Activated CD8-positive, alpha-beta memory T cell treated with anti-CD3 and anti-CD28 coated beads, Interleukin-2, amount 10 ng/mL, durations not matched to agents 7 days and 5 days (primary cell): Measurements from ENCODE around the gene TANC2. TPM values are rescaled to one million over a fixed set of nuclear protein-coding genes. Genes with fewer than 3 reads are reported as not detected.
A peak's percentile ranks its signal among the peaks of the same experiment; 100 is the strongest.
"Not testable (repeated sequence)": the region's sequence is repeated elsewhere in the genome, so short reads cannot be mapped to it uniquely, and the experiment has no call there.

Source experiments
- ATAC-seq: fragments of 150-1000 bp; cut with Tn5 transposase; one replicate; pipeline ENCODE4 v1.10.0; 2021; ENCODE audit warnings: moderate library complexity
- CTCF ChIA-PET: fragments of 350-600 bp; sonication (Branson Sonifier 250); formaldehyde crosslinking; loops from one replicate; lab custom pipeline; 2021; ENCODE audit warnings: antibody characterized with exemption; lab: Charles Lee
- DNase-seq: peaks from one replicate; pipeline ENCODE4 v3.0.0-alpha.2; 2020
- H3K27ac Mint-ChIP-seq: one replicate; pipeline ENCODE4 v1.8.0; 2021; ENCODE audit warnings: mild to moderate bottlenecking, mixed read lengths
- H3K27me3 Mint-ChIP-seq: one replicate; pipeline ENCODE4 v1.8.0; 2021; ENCODE audit warnings: mixed read lengths
- H3K36me3 Mint-ChIP-seq: one replicate; pipeline ENCODE4 v1.8.0; 2021; ENCODE audit warnings: mild to moderate bottlenecking, mixed read lengths
- H3K4me1 Mint-ChIP-seq: one replicate; pipeline ENCODE4 v1.8.0; 2021; ENCODE audit warnings: mixed read lengths
- H3K4me3 Mint-ChIP-seq: one replicate; pipeline ENCODE4 v1.8.0; 2021; ENCODE audit warnings: mild to moderate bottlenecking, moderate library complexity, mixed read lengths
- H3K9me3 Mint-ChIP-seq: one replicate; pipeline ENCODE4 v1.8.0; 2022; ENCODE audit warnings: low read depth, mixed read lengths
- total RNA-seq, 2 experiments: library from RNA; stranded (reverse); gene quantifications; one replicate each; pipeline ENCODE4 v1.2.3, GENCODE V29; 2021

The TANC2 gene
- total RNA-seq, 2 experiments from 2014 or later = 8.7 to 26.2 TPM

DNA sequence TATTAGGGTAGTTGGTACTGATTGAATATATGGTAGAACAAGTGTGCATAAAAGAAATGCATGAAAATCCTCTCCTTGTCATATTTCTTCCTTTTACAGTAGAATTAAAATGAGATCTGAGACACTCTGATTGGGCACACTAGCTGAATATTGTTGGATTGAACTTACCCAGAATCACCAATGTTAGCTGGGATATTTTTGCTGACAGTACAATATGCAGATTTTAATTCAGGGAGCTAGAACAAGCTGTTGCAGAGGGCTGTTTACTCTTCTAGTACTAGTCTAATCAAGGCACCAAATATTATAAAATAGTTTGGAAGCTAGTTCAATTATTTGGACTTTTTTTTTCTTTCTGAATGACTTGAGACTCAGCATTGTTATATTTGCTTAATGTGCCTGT lies 4.6 kb downstream of the TANC2 start:
- H3K4me1 Mint-ChIP-seq = peaks cover 19% of the 10 kb centered on the region
- no peak for ATAC-seq
- peaks cover 2% of the 10 kb centered on the region for H3K36me3 Mint-ChIP-seq
- DNase-seq = no peak
- H3K9me3 Mint-ChIP-seq = no peaks in the 10 kb centered on the region
- H3K27me3 Mint-ChIP-seq = peaks cover 16% of the 10 kb centered on the region
- CTCF ChIA-PET = interaction anchor here (1.3 kb wide), 1 partner anchor 246 kb away, joined by 3 read pairs; no protein-coding TSS in a partner anchor
- H3K27ac Mint-ChIP-seq = no peak overlapping the region
- H3K4me3 Mint-ChIP-seq = no peak overlapping the region

DNA sequence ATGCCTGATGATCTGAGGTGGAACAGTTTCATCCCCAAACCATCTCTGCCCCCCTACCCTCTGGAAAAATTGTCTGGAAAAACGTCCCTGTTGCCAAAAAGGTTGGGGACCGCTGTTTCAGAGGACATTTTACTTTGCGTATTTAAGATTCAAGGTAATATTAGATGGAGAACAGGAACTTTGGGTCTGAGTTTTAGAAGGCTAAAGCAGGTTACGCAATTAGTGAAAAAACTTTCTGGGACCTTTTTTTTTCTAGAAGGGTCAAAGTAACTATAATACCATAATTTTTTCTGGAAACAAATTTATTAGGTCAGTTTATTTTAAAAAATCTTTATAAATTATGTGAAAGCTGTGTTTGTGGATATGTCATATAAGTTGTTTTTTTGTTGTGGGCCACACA lies 5.8 kb downstream of the TANC2 start:
- CTCF ChIA-PET = interaction anchor here (1.0 kb wide), 1 partner anchor 507 kb away, joined by 3 read pairs; no protein-coding TSS in a partner anchor
- H3K4me1 Mint-ChIP-seq = peaks cover 15% of the 10 kb centered on the region

DNA sequence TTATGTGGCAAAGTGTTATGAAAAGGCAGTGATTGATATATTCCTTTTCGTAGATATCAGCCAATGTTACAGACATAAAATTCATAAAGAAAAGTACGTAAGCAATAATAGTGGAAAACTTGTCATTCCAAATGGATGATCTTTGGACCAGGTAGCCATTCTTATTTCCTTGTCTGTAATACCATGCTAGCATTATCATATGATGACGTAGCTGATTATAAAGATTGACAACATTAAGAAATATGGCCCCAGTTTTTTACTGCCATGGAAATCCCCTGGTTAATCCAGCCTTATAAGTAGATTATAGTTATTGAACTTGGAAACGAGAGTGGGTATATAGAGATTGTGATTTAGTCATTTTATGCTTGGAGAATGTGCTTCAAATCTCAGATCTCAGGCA lies 8.8 kb downstream of the TANC2 start:
- DNase-seq = no peak
- H3K4me3 Mint-ChIP-seq = no peak overlapping the region
- H3K4me1 Mint-ChIP-seq = no peaks in the 10 kb centered on the region
- H3K9me3 Mint-ChIP-seq = peaks cover 2% of the 10 kb centered on the region
- CTCF ChIA-PET = interaction anchor here (1.0 kb wide), 1 partner anchor 15 kb away, joined by 3 read pairs; no protein-coding TSS in a partner anchor
- no peak overlapping the region for H3K27ac Mint-ChIP-seq
- peaks cover 2% of the 10 kb centered on the region for H3K36me3 Mint-ChIP-seq
- no peak for ATAC-seq
- H3K27me3 Mint-ChIP-seq = no peaks in the 10 kb centered on the region

More for the DNA sequence above, 5.8 kb downstream of the TANC2 start:
- Mint-ChIP-seq H3K27ac (no peak overlapping the region), H3K9me3 (peaks cover 2% of the 10 kb centered on the region), H3K36me3 (peaks cover 2% of the 10 kb centered on the region), H3K27me3 (peaks cover 13% of the 10 kb centered on the region), H3K4me3 (no peak overlapping the region)
- ATAC-seq (no peak), DNase-seq (no peak)

DNA sequence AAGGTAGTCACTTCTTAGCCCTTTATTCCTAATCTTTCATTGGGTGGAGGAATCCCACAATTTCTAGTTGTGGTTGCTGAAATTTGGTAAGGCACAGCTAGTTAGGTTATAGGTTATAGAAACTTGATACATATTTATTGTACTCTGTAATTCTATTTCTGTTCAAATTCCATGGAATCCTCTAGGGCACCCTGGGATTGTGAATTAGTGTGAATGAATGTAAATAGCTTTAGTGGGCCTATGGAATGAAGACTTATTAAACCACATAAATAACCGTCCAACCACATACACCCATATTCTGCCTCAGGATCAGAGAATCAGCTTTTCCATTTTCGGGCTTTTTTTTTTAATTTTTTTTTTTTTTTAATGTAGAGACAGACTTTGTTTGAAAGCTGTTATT lies 9.2 kb downstream of the TANC2 start:
- Mint-ChIP-seq H3K27ac (no peak overlapping the region), H3K4me1 (no peaks in the 10 kb centered on the region), H3K27me3 (no peaks in the 10 kb centered on the region), H3K9me3 (peaks cover 5% of the 10 kb centered on the region), H3K36me3 (peaks cover 2% of the 10 kb centered on the region), H3K4me3 (no peak overlapping the region)
- ATAC-seq (no peak), DNase-seq (no peak)
- CTCF ChIA-PET = interaction anchor here (1.0 kb wide), 1 partner anchor 16 kb away, joined by 3 read pairs; no protein-coding TSS in a partner anchor

DNA sequence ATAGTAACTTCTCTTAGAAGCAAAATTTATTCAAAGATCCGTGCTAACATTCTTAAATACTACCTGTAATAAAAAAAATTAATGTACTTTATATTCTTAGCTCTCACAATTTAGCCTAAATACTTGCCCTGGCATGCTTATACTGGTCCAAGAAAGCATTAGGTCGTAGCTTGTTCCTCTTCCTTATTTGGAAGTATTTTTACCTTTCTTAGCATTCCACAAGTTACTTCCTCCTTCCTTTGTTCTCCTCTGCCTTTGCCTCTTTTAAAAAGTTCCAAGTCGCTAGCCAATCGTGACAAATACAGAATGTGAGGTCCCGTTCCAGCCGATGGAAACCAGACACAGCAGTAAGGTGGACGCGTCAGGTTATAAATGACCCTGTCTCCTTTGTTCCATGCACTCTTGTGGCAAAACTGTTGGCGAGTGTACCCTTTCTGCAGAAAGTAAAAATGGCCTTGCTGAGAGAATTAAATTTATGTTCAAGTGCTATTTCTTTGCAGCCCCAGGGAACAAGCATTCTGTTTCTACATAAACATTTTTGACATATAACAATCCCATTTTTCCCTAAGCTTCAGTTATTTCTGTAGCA lies 10.7 kb downstream of the TANC2 start:
- CTCF ChIA-PET, H3K9me3 Mint-ChIP-seq, DNase-seq, H3K27ac Mint-ChIP-seq, H3K4me3 Mint-ChIP-seq, H3K36me3 Mint-ChIP-seq, ATAC-seq, H3K4me1 Mint-ChIP-seq, H3K27me3 Mint-ChIP-seq: not testable (repeated sequence)

DNA sequence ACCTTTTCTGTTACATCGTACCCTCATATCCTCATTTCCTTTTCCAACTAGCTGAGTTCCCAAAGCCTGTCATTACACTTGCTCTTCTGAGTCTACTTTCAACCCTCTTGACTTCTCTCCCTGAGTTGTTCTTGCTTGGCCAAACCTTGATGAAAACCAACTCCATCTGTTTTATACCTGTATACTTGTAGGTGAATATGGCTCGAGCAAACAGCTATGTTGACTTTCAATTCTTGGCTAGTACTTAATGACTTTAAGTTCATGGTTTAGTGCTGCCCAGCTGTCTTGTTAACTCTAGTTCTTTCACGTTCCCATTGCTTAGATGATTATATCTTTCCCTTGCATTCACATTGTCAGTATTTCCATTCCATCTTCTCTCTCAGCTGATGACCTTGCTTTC lies 14.8 kb downstream of the TANC2 start:
- CTCF ChIA-PET = no interaction called here

DNA sequence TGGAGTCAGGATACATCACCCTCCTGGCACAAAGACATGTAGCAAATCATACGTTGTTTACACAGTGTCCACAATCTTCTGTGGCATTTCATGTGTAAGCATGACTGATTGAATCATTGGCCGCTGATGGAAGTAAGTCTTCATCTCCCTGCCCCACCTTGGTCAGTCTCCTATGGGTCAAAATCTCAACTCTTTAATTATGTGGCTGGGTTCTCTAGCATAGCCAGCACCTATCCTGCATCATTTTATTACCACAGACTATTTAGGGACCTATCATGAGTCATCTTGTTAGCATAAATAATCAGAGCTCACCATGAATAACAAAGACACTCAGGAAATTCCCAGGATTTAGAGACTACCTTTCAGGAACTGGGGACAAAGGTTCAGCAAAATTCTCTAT lies 15.9 kb downstream of the TANC2 start:
- H3K4me1 Mint-ChIP-seq = no peaks in the 10 kb centered on the region
- H3K36me3 Mint-ChIP-seq = peaks cover 14% of the 10 kb centered on the region
- peaks cover 22% of the 10 kb centered on the region for H3K9me3 Mint-ChIP-seq

More for the DNA sequence above, 14.8 kb downstream of the TANC2 start:
- DNase-seq = no peak
- H3K4me1 Mint-ChIP-seq = no peaks in the 10 kb centered on the region
- H3K27me3 Mint-ChIP-seq = no peaks in the 10 kb centered on the region
- no peak overlapping the region for H3K4me3 Mint-ChIP-seq
- no peak overlapping the region for H3K27ac Mint-ChIP-seq
- peaks cover 12% of the 10 kb centered on the region for H3K36me3 Mint-ChIP-seq
- H3K9me3 Mint-ChIP-seq = peaks cover 23% of the 10 kb centered on the region
- no peak for ATAC-seq

DNA sequence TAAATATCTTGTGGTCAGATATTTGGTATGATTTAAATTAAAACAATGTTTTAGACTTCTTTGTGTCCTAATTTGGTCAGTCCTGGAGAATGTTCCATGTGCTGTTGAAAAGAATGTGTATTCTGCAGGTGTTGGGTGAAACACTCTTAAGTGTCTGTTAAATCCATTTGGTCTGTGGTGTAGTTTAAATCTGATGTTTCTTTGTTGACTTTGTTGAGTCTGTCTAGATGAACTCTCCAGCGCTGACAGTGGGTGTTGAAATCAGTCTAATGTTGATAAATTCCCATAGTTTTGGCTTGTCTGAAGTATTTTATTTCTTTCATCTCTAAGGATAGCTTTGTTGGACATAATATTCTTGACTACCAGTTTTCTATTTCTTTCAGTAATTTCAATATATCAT lies 18.8 kb downstream of the TANC2 start:
- no peaks in the 10 kb centered on the region for H3K27me3 Mint-ChIP-seq
- H3K4me3 Mint-ChIP-seq = no peak overlapping the region
- CTCF ChIA-PET = no interaction called here
- peaks cover 22% of the 10 kb centered on the region for H3K9me3 Mint-ChIP-seq
- no peaks in the 10 kb centered on the region for H3K4me1 Mint-ChIP-seq
- DNase-seq (no peak), ATAC-seq (no peak)
- peaks cover 15% of the 10 kb centered on the region for H3K36me3 Mint-ChIP-seq
- no peak overlapping the region for H3K27ac Mint-ChIP-seq

More for the DNA sequence above, 15.9 kb downstream of the TANC2 start:
- DNase-seq (no peak), ATAC-seq (no peak)
- no peak overlapping the region for H3K27ac Mint-ChIP-seq
- H3K4me3 Mint-ChIP-seq = no peak overlapping the region
- H3K27me3 Mint-ChIP-seq = no peaks in the 10 kb centered on the region
- CTCF ChIA-PET = no interaction called here

DNA sequence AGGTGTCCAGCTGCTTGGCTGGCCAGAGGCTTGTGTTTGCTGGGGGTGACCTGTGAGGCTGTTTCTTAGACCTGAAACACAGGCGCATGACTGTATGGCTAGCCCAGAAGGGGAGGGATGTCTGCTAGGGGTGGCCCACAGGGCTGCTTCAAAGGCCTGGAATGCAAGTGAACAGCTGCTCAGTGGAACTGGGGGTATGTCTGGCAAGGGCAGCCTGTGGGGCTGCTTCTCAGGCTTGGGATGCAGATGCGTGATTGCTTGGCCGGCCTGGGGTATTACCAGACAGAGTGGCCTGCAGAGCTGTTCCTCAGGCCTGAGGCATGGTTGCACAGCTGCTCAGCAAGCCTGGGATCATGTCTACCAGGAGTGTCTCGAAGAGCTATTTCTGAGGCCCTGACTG lies 20.5 kb downstream of the TANC2 start:
- no peaks in the 10 kb centered on the region for H3K4me1 Mint-ChIP-seq
- H3K27ac Mint-ChIP-seq = no peak overlapping the region
- H3K9me3 Mint-ChIP-seq = peaks cover 19% of the 10 kb centered on the region
- peaks cover 15% of the 10 kb centered on the region for H3K36me3 Mint-ChIP-seq
- no peaks in the 10 kb centered on the region for H3K27me3 Mint-ChIP-seq
- H3K4me3 Mint-ChIP-seq = no peak overlapping the region
- CTCF ChIA-PET = interaction anchor here (1.1 kb wide), 1 partner anchor 9 kb away, joined by 4 read pairs; no protein-coding TSS in a partner anchor
- no peak for DNase-seq
- ATAC-seq = no peak

DNA sequence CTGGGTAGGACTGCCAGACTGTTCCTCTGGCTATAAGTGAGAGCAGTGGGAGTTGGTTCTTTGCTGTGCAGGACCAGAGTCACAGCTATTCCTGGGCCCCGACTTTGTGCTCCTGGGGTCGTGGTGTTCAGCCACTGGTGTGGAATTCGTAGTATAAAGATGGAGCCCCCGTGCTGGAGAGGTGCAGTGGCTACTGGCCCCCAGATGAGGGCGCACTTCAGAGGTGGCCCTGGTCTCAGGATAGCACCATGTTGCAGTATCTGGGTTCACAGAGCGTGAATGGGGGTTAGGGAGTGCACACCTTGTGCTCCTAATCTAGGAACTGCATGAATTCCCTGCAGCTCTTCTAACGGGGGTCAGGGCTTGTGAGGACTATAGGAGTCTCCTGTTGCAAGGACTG lies 21.1 kb downstream of the TANC2 start:
- CTCF ChIA-PET = interaction anchor here (1.1 kb wide), 1 partner anchor 8 kb away, joined by 4 read pairs; no protein-coding TSS in a partner anchor
- ATAC-seq = no peak
- H3K4me1 Mint-ChIP-seq = no peaks in the 10 kb centered on the region
- H3K4me3 Mint-ChIP-seq = no peak overlapping the region
- no peak for DNase-seq
- no peak overlapping the region for H3K27ac Mint-ChIP-seq
- H3K36me3 Mint-ChIP-seq = peaks cover 15% of the 10 kb centered on the region
- H3K9me3 Mint-ChIP-seq = peaks cover 19% of the 10 kb centered on the region
- H3K27me3 Mint-ChIP-seq = no peaks in the 10 kb centered on the region

DNA sequence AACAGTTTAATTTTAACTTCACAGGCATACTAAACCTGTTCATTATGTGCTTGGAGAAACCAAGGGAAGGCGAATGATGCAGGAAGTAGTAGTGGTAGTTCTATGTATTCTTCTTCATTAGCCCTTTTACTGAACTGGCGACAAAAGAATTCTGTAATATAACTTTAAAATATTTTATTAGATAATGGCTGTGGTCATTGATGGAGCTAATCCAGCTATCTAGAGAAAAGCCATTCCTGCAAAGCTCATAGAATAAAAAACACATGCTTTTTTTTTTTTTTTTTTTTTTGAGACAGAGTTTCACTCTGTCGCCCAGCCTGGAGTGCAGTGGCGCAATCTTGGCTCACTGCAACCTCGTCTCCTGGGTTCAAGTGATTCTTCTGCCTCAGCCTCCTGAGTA lies 23.5 kb downstream of the TANC2 start:
- Mint-ChIP-seq H3K27me3 (no peaks in the 10 kb centered on the region), H3K36me3 (peaks cover 11% of the 10 kb centered on the region), H3K4me3 (no peak overlapping the region), H3K27ac (no peak overlapping the region), H3K9me3 (peaks cover 10% of the 10 kb centered on the region), H3K4me1 (no peaks in the 10 kb centered on the region)
- no peak for ATAC-seq
- CTCF ChIA-PET = interaction anchor here (1.0 kb wide), 1 partner anchor 623 kb away, joined by 3 read pairs; no protein-coding TSS in a partner anchor
- DNase-seq = no peak

DNA sequence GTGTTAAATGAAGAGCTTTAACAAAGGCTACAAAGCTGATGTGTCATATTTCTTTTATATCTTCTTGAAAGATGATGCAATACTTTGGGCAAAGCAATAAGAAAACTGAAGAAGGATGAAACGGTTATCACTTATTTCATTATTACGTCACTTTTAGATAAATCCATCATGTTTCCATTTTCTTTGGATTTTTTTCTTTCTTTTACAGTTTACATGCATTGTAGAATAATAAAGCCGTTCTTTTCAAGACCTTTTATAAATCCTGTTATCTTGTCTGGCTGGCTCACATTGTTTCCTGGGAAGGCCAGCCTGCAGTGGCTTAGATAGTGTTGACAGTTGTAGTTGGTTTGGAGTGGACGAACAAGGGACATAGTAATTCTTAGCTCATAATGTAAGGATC lies 28.9 kb downstream of the TANC2 start:
- Mint-ChIP-seq H3K36me3 (no peaks in the 10 kb centered on the region), H3K4me1 (peaks cover 9% of the 10 kb centered on the region)

DNA sequence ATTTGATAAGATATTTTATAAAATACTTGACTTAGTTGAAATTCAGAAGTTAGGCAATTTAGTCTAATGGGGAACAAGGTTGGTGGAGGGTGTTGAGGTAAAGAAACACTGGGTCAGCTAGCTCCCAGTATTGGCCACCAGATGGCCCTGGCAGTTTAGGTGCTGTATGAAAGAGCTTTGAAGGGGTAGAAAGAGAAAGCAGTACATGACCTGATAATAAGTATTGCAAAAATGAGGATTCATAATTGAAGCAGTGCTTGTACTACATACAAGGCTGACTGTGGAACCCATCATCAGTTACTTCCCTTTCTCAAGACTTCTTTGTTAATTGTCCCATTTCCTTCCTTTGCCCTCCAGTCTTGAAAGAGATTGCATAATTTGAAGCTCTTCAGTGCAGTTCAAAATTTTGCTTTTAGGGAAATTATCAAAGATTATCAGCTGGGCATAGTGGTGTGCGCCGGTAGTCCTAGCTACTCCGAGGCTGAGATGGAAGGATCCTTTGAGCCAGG lies 29.4 kb downstream of the TANC2 start:
- CTCF ChIA-PET = interaction anchor here (0.7 to 2.2 kb wide), 6 partner anchors 9 to 411 kb away, joined by 3 to 35 read pairs (median 3); no protein-coding TSS in a partner anchor
- Mint-ChIP-seq H3K36me3 (no peaks in the 10 kb centered on the region), H3K27me3 (no peaks in the 10 kb centered on the region), H3K27ac (no peak overlapping the region), H3K4me3 (no peak overlapping the region), H3K9me3 (no peaks in the 10 kb centered on the region), H3K4me1 (peaks cover 9% of the 10 kb centered on the region)
- ATAC-seq = peak; percentile 64
- peak; percentile 53 for DNase-seq

More for the DNA sequence above, 28.9 kb downstream of the TANC2 start:
- CTCF ChIA-PET = interaction anchor here (0.8 to 2.2 kb wide), 4 partner anchors 8 to 412 kb away, joined by 3 to 35 read pairs (median 4); no protein-coding TSS in a partner anchor
- H3K27ac Mint-ChIP-seq = no peak overlapping the region
- no peaks in the 10 kb centered on the region for H3K27me3 Mint-ChIP-seq
- ATAC-seq (no peak), DNase-seq (no peak)
- no peaks in the 10 kb centered on the region for H3K9me3 Mint-ChIP-seq
- H3K4me3 Mint-ChIP-seq = no peak overlapping the region

DNA sequence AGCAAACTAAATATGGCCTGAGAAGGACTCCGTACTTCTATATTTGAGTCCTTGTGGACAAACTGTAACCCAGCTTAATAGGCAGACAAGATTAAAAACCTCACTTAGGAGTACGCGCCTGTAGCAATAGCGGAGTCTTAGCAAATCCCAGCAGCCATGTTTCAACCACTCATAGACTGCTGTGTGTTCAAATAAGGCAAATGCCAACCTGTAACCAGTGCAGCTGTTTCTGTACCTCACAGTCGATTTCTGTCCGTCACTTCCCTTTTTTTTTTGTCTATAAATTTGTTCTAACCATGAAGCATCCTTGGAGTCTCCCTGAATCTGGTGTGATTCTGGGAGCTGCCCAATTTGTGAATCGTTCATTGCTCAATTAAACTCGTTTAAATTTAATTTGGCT lies 30.2 kb downstream of the TANC2 start:
- CTCF ChIA-PET = interaction anchor here (0.5 to 2.2 kb wide), 4 partner anchors 61 to 1033 kb away, joined by 3 to 35 read pairs (median 4); no protein-coding TSS in a partner anchor
- DNase-seq = no peak
- no peak for ATAC-seq
- Mint-ChIP-seq H3K9me3 (no peaks in the 10 kb centered on the region), H3K4me1 (peaks cover 9% of the 10 kb centered on the region), H3K36me3 (no peaks in the 10 kb centered on the region), H3K27me3 (no peaks in the 10 kb centered on the region), H3K4me3 (no peak overlapping the region), H3K27ac (no peak overlapping the region)
